ENCODE data around the gene UBTF. TPM values are rescaled to one million over a fixed set of nuclear protein-coding genes. Genes with fewer than 3 reads are reported as not detected.

The UBTF gene
- total and polyA plus RNA-seq, 9 of the 15 experiments (the other 6 are each of a cell fraction or from before 2014, with no cell fraction given) = 1.2 to 113 (median 83.6) TPM

DNA sequence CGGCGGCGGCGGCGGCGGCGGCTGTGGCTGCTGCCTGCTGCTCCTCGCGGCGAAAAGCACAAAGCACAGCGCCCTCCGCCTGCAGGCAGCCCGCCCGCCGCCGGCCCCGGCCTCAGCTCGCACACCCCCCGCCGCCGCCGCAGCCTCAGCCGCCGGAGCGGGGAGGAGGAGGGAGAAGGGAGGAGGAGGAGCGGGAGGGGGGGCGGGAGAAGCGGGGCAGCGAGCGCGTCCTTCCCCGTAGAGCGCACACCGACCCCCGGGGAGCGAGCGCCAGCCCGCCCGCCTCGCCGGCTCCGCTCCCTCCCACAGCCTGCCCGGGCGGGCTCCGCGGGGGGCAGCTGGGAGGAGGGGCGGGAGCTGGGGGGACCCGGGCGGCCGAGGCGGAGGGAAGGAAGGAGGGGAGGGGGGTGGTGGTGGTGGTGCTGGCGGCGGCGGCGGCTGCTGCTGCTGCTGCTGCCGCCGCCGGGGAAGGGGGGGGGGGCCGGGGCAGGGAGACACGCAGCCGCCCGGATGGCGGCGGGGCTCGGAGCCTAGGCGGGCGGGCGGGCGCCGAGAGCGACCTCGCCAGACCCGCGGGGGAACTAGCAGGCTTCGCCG is at the start of gene UBTF (continued):
- TF ChIP-seq TCFL5 (CRISPR knock-in tag; conservative IDR thresholded peaks at IDR 0.05) (no peak), HMGN3 (IDR thresholded peaks at IDR 0.05; ENCODE audit: borderline replicate concordance, extremely low read depth, insufficient read length, low read depth, low read length) (no peak), FIP1L1 (IDR thresholded peaks at IDR 0.05; ENCODE audit: low read depth, low read length, poor library complexity, severe bottlenecking) (no peak), TBL1XR1 (IDR thresholded peaks at IDR 0.05; ENCODE audit: low read length in 2 of 2) (no peak), RAD21 (CRISPR knock-in tag; conservative IDR thresholded peaks at IDR 0.05 in 1 of 2, IDR thresholded peaks at IDR 0.05 in 1 of 2) (no peak), ZNF561 (CRISPR knock-in tag; conservative IDR thresholded peaks at IDR 0.05) (no peak)
- TF ChIP-seq, protein P1, sequence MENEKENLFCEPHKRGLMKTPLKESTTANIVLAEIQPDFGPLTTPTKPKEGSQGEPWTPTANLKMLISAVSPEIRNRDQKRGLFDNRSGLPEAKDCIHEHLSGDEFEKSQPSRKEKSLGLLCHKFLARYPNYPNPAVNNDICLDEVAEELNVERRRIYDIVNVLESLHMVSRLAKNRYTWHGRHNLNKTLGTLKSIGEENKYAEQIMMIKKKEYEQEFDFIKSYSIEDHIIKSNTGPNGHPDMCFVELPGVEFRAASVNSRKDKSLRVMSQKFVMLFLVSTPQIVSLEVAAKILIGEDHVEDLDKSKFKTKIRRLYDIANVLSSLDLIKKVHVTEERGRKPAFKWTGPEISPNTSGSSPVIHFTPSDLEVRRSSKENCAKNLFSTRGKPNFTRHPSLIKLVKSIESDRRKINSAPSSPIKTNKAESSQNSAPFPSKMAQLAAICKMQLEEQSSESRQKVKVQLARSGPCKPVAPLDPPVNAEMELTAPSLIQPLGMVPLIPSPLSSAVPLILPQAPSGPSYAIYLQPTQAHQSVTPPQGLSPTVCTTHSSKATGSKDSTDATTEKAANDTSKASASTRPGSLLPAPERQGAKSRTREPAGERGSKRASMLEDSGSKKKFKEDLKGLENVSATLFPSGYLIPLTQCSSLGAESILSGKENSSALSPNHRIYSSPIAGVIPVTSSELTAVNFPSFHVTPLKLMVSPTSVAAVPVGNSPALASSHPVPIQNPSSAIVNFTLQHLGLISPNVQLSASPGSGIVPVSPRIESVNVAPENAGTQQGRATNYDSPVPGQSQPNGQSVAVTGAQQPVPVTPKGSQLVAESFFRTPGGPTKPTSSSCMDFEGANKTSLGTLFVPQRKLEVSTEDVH (IDR thresholded peaks at IDR 0.05; ENCODE audit: low read depth, partially characterized antibody) = no peak
- TF ChIP-seq, protein P2, sequence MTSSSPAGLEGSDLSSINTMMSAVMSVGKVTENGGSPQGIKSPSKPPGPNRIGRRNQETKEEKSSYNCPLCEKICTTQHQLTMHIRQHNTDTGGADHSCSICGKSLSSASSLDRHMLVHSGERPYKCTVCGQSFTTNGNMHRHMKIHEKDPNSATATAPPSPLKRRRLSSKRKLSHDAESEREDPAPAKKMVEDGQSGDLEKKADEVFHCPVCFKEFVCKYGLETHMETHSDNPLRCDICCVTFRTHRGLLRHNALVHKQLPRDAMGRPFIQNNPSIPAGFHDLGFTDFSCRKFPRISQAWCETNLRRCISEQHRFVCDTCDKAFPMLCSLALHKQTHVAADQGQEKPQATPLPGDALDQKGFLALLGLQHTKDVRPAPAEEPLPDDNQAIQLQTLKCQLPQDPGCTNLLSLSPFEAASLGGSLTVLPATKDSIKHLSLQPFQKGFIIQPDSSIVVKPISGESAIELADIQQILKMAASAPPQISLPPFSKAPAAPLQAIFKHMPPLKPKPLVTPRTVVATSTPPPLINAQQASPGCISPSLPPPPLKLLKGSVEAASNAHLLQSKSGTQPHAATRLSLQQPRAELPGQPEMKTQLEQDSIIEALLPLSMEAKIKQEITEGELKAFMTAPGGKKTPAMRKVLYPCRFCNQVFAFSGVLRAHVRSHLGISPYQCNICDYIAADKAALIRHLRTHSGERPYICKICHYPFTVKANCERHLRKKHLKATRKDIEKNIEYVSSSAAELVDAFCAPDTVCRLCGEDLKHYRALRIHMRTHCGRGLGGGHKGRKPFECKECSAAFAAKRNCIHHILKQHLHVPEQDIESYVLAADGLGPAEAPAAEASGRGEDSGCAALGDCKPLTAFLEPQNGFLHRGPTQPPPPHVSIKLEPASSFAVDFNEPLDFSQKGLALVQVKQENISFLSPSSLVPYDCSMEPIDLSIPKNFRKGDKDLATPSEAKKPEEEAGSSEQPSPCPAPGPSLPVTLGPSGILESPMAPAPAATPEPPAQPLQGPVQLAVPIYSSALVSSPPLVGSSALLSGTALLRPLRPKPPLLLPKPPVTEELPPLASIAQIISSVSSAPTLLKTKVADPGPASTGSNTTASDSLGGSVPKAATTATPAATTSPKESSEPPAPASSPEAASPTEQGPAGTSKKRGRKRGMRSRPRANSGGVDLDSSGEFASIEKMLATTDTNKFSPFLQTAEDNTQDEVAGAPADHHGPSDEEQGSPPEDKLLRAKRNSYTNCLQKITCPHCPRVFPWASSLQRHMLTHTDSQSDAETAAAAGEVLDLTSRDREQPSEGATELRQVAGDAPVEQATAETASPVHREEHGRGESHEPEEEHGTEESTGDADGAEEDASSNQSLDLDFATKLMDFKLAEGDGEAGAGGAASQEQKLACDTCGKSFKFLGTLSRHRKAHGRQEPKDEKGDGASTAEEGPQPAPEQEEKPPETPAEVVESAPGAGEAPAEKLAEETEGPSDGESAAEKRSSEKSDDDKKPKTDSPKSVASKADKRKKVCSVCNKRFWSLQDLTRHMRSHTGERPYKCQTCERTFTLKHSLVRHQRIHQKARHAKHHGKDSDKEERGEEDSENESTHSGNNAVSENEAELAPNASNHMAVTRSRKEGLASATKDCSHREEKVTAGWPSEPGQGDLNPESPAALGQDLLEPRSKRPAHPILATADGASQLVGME (CRISPR knock-in tag; IDR thresholded peaks at IDR 0.05) = no peak
- TF ChIP-seq, protein P3, sequence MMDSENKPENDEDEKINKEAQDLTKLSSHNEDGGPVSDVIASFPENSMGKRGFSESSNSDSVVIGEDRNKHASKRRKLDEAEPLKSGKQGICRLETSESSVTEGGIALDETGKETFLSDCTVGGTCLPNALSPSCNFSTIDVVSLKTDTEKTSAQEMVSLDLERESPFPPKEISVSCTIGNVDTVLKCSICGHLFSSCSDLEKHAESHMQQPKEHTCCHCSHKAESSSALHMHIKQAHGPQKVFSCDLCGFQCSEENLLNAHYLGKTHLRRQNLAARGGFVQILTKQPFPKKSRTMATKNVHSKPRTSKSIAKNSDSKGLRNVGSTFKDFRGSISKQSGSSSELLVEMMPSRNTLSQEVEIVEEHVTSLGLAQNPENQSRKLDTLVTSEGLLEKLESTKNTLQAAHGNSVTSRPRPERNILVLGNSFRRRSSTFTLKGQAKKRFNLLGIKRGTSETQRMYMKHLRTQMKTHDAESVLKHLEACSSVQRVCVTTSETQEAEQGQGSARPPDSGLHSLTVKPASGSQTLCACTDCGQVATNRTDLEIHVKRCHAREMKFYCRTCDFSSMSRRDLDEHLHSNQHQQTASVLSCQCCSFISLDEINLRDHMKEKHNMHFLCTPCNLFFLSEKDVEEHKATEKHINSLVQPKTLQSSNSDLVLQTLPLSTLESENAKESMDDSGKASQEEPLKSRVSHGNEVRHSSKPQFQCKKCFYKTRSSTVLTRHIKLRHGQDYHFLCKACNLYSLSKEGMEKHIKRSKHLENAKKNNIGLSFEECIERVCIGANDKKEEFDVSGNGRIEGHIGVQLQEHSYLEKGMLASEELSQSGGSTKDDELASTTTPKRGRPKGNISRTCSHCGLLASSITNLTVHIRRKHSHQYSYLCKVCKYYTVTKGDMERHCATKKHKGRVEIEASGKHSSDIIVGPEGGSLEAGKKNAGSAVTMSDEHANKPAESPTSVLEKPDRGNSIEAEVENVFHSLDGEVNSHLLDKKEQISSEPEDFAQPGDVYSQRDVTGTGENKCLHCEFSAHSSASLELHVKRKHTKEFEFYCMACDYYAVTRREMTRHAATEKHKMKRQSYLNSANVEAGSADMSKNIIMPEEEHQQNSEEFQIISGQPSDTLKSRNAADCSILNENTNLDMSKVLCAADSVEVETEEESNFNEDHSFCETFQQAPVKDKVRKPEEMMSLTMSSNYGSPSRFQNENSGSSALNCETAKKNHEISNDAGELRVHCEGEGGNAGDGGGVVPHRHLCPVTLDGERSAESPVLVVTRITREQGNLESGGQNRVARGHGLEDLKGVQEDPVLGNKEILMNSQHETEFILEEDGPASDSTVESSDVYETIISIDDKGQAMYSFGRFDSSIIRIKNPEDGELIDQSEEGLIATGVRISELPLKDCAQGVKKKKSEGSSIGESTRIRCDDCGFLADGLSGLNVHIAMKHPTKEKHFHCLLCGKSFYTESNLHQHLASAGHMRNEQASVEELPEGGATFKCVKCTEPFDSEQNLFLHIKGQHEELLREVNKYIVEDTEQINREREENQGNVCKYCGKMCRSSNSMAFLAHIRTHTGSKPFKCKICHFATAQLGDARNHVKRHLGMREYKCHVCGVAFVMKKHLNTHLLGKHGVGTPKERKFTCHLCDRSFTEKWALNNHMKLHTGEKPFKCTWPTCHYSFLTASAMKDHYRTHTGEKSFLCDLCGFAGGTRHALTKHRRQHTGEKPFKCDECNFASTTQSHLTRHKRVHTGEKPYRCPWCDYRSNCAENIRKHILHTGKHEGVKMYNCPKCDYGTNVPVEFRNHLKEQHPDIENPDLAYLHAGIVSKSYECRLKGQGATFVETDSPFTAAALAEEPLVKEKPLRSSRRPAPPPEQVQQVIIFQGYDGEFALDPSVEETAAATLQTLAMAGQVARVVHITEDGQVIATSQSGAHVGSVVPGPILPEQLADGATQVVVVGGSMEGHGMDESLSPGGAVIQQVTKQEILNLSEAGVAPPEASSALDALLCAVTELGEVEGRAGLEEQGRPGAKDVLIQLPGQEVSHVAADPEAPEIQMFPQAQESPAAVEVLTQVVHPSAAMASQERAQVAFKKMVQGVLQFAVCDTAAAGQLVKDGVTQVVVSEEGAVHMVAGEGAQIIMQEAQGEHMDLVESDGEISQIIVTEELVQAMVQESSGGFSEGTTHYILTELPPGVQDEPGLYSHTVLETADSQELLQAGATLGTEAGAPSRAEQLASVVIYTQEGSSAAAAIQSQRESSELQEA (IDR thresholded peaks at IDR 0.05; ENCODE audit: low read depth) = no peak

Measured in K562 (cell line).